ENCODE measurements around the gene SLC36A4.
"Not testable (repeated sequence)": the region's sequence is repeated elsewhere in the genome, so short reads cannot be mapped to it uniquely, and the experiment has no call there.

SLC36A4 gene

DNA sequence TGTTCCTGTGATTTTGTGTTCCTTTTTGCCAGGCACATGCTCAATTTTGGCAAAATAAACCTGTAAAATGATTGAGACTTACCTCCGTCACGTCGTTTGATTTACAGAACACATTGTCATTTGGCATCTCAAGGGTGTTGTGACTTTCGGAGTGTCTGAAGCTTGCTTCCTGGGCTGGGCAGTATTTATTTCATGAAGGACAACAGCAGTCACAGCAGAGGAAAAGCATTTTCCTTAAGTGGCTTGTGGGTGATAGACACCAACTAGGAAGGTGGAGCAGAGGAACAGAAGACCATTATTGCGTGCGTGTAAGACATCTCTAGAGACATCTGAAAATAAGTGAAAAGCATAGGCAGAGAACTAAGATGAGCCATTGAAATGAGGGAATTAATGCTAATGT is 80.2 kb downstream of the SLC36A4 start:
- no peak for DNase-seq

DNA sequence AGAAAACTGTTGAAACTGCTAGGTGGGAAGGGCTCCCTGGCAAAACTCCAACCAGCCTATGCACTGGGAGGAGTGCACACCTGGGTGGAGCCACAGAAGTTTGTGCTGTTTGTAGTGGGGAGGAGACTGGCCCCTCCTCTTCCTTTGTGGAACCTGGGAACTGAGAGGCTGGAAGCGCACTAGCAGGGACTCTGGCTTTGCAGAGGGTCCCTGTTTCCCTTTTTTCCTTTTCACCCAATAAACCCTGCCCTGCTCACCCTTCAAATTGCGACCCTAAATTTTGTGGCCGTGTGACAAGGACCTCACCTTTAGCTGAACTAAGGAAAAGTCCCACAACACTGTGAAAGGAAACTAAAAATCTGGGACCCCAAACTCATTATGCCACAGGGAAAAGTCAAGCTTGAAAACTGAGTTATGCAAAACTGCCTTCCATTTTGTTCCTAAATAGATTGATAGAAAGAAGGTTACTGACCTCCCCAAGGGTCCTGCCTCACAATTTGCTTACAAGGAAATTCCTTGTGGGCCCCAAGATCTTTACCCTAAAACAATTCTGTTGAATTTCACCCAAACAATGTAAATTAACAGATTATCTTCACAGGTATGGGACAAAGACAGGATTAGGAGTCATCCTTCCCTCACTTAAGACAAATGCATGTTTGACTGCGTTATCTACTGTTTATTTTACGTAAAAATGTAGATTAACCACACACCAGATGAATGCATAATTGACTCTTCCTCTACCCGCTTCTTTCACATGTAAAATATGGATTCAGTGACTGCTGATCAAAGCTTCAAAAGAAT is 81.0 kb downstream of the SLC36A4 start:
- DNase-seq, result no peak

DNA sequence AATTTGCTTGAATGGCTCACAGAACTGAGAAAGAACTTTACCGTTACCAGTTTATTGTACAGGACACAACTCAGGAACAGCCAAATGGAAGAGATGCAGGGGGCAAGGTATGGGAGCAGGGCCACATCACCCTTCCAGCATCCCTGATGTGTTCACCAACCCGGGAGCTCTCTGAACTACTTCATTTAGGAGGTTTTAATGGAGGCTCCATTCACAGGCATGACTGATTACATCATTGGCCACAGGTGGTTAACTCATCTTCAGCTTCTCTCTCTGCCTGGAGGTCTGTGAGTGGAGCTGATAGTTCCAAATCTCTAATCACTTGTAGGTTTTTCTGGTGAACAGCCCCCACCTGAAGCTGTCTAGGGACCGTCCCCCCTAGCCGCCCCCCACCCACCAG is 83.5 kb downstream of the SLC36A4 start:
- DNase-seq, result no peak

DNA sequence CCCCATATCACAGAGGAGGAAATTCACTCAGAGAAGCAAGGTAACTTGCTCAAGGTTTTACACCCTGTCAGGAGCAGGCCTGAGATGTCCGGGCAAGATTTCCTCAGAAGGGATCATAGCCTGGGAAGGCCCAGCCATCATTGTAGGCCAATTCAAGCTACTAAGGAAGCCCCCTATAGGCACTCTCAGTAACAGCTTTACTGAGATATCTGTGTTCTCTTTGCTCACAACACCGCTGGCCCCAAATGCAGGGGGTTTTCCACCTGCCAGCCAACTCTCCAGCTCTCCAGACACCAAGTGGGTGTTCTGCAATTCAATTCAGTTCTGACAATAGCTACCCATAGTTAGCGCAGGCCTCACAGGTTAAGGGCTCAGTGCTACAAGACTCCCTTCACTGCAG is 84.0 kb downstream of the SLC36A4 start:
- no peak for DNase-seq

DNA sequence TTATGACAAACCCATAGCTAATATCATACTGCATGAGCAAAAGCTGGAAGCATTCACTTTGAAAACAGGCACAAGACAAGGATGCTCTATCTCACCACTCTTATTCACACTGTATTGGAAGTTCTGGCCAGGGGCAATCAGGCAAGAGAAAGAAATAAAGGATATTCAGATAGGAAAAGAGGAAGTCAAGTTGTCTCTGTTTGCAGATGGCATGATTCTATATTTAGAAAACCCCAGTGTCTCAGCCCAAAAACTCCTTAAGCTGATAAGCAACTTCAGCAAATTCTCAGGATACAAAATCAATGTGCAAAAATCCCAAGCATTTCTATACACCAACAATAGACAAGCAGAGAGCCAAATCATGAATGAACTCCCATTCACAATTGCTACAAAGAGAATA is 86.6 kb downstream of the SLC36A4 start:
- not testable (repeated sequence) for DNase-seq

DNA sequence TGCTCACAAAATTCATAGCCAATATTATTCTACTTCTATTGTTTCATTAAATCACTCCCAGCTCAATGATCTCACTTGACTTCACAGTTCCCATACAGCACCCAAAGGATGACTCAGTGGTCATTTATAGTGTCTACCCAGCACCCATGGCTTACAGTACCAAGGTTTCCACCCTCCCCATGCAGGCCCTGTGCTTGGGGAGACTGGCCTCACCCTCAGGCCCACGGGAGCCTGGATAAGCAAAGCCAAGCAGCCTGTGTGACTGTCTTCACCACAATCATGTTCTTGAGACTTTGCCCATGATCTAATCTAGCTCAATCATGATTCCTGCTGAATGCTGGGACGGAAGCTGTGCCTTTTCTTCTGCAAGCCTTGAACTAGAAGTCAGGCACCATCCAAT is 97.6 kb downstream of the SLC36A4 start:
- DNase-seq, result no peak

DNA sequence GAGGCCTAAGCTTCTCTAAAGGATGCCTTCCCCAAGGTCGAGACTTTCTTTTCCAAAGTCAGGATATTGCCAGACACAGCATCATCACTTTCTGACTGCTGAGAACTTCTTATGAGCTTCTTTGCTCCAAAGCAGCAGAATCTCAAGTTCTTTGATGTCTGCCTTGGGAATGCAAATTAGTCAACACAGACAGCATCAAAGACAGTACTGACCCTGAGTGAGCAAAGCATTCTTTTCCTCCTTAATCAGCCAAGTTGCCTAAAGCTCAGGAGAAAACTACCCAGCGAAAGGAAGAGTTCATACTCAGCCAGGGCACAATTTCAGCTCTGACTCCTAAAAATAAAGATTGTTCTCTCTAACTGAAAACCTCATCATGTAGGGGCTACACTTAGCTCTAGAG is 98.0 kb downstream of the SLC36A4 start:
- no peak for DNase-seq

Measured in CD4-positive, alpha-beta T cell treated with Interleukin-6 for 4 hours (primary cell).